ENCODE results near the gene GTF3C5. TPM values are rescaled to one million over a fixed set of nuclear protein-coding genes. Genes with fewer than 3 reads are reported as not detected.

Gene GTF3C5
- total RNA-seq, 1 experiment from 2014 or later = 79.6 TPM

DNA sequence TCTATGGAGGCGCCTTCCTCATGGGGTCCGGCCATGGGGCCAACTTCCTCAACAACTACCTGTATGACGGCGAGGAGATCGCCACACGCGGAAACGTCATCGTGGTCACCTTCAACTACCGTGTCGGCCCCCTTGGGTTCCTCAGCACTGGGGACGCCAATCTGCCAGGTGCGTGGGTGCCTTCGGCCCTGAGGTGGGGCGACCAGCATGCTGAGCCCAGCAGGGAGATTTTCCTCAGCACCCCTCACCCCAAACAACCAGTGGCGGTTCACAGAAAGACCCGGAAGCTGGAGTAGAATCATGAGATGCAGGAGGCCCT is 34.2 kb downstream of the GTF3C5 start:
- Histone ChIP-seq H3K36me3 (ENCODE audit: low read depth) (no peaks in the 10 kb centered on the region), H3K4me2 (no peak overlapping the region), H3F3A (ENCODE audit: insufficient read depth, low read depth) (no peaks in the 10 kb centered on the region), H3K27ac (no peak overlapping the region), H4K20me1 (ENCODE audit: insufficient read depth) (no peaks in the 10 kb centered on the region), H2AFZ (no peak overlapping the region), H3K4me3 (no peak overlapping the region), H3K4me1 (replicated peaks; ENCODE audit: insufficient read depth) (no peaks in the 10 kb centered on the region), H3K9me3 (ENCODE audit: insufficient read depth, low read depth) (no peaks in the 10 kb centered on the region), H3K27me3 (ENCODE audit: insufficient read depth, low read depth) (no peaks in the 10 kb centered on the region), H3K9me2 (ENCODE audit: insufficient read depth) (no peaks in the 10 kb centered on the region), H3K79me2 (ENCODE audit: low read depth) (no peaks in the 10 kb centered on the region)
- TF ChIP-seq, protein P1, sequence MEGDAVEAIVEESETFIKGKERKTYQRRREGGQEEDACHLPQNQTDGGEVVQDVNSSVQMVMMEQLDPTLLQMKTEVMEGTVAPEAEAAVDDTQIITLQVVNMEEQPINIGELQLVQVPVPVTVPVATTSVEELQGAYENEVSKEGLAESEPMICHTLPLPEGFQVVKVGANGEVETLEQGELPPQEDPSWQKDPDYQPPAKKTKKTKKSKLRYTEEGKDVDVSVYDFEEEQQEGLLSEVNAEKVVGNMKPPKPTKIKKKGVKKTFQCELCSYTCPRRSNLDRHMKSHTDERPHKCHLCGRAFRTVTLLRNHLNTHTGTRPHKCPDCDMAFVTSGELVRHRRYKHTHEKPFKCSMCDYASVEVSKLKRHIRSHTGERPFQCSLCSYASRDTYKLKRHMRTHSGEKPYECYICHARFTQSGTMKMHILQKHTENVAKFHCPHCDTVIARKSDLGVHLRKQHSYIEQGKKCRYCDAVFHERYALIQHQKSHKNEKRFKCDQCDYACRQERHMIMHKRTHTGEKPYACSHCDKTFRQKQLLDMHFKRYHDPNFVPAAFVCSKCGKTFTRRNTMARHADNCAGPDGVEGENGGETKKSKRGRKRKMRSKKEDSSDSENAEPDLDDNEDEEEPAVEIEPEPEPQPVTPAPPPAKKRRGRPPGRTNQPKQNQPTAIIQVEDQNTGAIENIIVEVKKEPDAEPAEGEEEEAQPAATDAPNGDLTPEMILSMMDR (conservative IDR thresholded peaks at IDR 0.05) = no peak
- no peak for TF ChIP-seq EZH2 (IDR thresholded peaks at IDR 0.05; ENCODE audit: low read depth)
- ChIA-PET POLR2A (ENCODE audit: unreplicated experiment) (no interaction called here), CTCF (no interaction called here)
- intact Hi-C loops (cut with micrococcal nuclease; ENCODE audit: unreplicated experiment) = no loop called here
- no peak for DNase-seq
- BruUV-seq (replicated peaks) = no TSS peak

DNA sequence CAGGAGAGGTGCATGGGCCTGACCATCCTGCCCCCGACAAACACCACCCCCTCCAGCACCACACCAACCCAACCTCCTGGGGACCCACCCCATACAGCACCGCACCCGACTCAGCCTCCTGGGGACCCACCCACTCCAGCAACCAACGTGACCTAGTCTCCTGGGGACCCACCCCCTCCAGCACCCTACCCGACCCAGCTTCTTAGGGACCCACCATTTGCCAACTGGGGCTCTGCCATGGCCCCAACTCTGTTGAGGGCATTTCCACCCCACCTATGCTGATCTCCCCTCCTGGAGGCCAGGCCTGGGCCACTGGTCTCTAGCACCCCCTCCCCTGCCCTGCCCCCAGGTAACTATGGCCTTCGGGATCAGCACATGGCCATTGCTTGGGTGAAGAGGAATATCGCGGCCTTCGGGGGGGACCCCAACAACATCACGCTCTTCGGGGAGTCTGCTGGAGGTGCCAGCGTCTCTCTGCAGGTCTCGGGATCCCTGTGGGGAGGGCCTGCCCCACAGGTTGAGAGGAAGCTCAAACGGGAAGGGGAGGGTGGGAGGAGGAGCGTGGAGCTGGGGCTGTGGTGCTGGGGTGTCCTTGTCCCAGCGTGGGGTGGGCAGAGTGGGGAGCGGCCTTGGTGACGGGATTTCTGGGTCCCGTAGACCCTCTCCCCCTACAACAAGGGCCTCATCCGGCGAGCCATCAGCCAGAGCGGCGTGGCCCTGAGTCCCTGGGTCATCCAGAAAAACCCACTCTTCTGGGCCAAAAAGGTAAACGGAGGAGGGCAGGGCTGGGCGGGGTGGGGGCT is 35.6 kb downstream of the GTF3C5 start:
- Histone ChIP-seq H3K9me3 (ENCODE audit: insufficient read depth, low read depth) (no peaks in the 10 kb centered on the region), H3K27me3 (ENCODE audit: insufficient read depth, low read depth) (no peaks in the 10 kb centered on the region), H3K79me2 (ENCODE audit: low read depth) (no peaks in the 10 kb centered on the region), H3K9me2 (ENCODE audit: insufficient read depth) (no peaks in the 10 kb centered on the region), H3K27ac (no peak overlapping the region), H2AFZ (no peak overlapping the region), H3K4me1 (replicated peaks; ENCODE audit: insufficient read depth) (no peaks in the 10 kb centered on the region), H3K4me3 (no peak overlapping the region), H3K36me3 (ENCODE audit: low read depth) (no peaks in the 10 kb centered on the region), H3K4me2 (no peak overlapping the region), H3F3A (ENCODE audit: insufficient read depth, low read depth) (no peaks in the 10 kb centered on the region), H4K20me1 (ENCODE audit: insufficient read depth) (no peaks in the 10 kb centered on the region)
- ChIA-PET POLR2A (ENCODE audit: unreplicated experiment) (interaction anchor here (0.6 kb wide), 1 partner anchor 129 kb away, joined by 3 read pairs; no protein-coding TSS in a partner anchor), CTCF (interaction anchor here (0.6 to 0.7 kb wide), 3 partner anchors 18 to 34 kb away, joined by 3 to 8 read pairs (median 5); no protein-coding TSS in a partner anchor)
- TF ChIP-seq, protein P1 (conservative IDR thresholded peaks at IDR 0.05) = no peak
- TF ChIP-seq EZH2 (IDR thresholded peaks at IDR 0.05; ENCODE audit: low read depth) = no peak
- DNase-seq = no peak
- BruUV-seq (replicated peaks) = no TSS peak
- intact Hi-C loops (cut with micrococcal nuclease; ENCODE audit: unreplicated experiment) = no loop called here

DNA sequence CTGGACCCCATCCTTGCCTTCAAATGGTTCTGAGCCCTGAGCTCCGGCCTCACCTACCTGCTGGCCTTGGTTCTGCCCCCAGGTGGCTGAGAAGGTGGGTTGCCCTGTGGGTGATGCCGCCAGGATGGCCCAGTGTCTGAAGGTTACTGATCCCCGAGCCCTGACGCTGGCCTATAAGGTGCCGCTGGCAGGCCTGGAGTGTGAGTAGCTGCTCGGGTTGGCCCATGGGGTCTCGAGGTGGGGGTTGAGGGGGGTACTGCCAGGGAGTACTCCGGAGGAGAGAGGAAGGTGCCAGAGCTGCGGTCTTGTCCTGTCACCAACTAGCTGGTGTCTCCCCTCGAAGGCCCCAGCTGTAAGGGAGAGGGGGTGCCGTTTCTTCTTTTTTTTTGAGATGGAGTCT is 36.2 kb downstream of the GTF3C5 start:
- no peak for DNase-seq
- Histone ChIP-seq H3K79me2 (ENCODE audit: low read depth) (no peaks in the 10 kb centered on the region), H3K27ac (no peak overlapping the region), H4K20me1 (ENCODE audit: insufficient read depth) (no peaks in the 10 kb centered on the region), H3K4me3 (no peak overlapping the region), H3K4me2 (no peak overlapping the region), H3K4me1 (replicated peaks; ENCODE audit: insufficient read depth) (no peaks in the 10 kb centered on the region), H3F3A (ENCODE audit: insufficient read depth, low read depth) (no peaks in the 10 kb centered on the region), H3K9me2 (ENCODE audit: insufficient read depth) (no peaks in the 10 kb centered on the region), H2AFZ (no peak overlapping the region), H3K9me3 (ENCODE audit: insufficient read depth, low read depth) (no peaks in the 10 kb centered on the region), H3K36me3 (ENCODE audit: low read depth) (no peaks in the 10 kb centered on the region), H3K27me3 (ENCODE audit: insufficient read depth, low read depth) (no peaks in the 10 kb centered on the region)
- ChIA-PET POLR2A (ENCODE audit: unreplicated experiment) (no interaction called here), CTCF (interaction anchor here (0.6 to 0.7 kb wide), 2 partner anchors 28 to 33 kb away, joined by 3 to 8 read pairs; no protein-coding TSS in a partner anchor)
- BruUV-seq (replicated peaks) = no TSS peak
- TF ChIP-seq EZH2 (IDR thresholded peaks at IDR 0.05; ENCODE audit: low read depth) = no peak
- TF ChIP-seq, protein P1 (conservative IDR thresholded peaks at IDR 0.05) = no peak
- intact Hi-C loops (cut with micrococcal nuclease; ENCODE audit: unreplicated experiment) = no loop called here

All from PC-9 (cell line).